ENCODE measurements around the gene KCTD2. TPM values are rescaled to one million over a fixed set of nuclear protein-coding genes. Genes with fewer than 3 reads are reported as not detected.

The KCTD2 gene
- total RNA-seq, 1 donor from 2014 or later = 37.8 TPM

- Mint-ChIP-seq H3K27me3 (ENCODE audit: low read depth) (no peaks in the 10 kb centered on the region), H3K27ac (ENCODE audit: unreplicated experiment) (no peak overlapping the region), H3K4me1 (no peaks in the 10 kb centered on the region), H3K36me3 (ENCODE audit: low read depth) (no peaks in the 10 kb centered on the region), H3K9me3 (no peaks in the 10 kb centered on the region), H3K4me3 (no peak overlapping the region)
- no peak for DNase-seq (ENCODE audit: low read depth, low spot score)
- no peak for TF ChIP-seq CTCF (conservative IDR thresholded peaks at IDR 0.05)
Observed at GRCh38 chr17:75063201-75063600, 16.2 kb downstream of the KCTD2 start.

GRCh38 chr17:75063626-75064025 lies 16.6 kb downstream of the KCTD2 start:
- DNase-seq (ENCODE audit: low read depth, low spot score) = no peak

GRCh38 chr17:75064040-75064439 lies 17.0 kb downstream of the KCTD2 start:
- DNase-seq (ENCODE audit: low read depth, low spot score) = no peak
- no peaks in the 10 kb centered on the region for H3K27me3 Mint-ChIP-seq (ENCODE audit: low read depth)
- TF ChIP-seq CTCF (conservative IDR thresholded peaks at IDR 0.05) = no peak
- H3K27ac Mint-ChIP-seq (ENCODE audit: unreplicated experiment) = no peak overlapping the region
- H3K9me3 Mint-ChIP-seq = no peaks in the 10 kb centered on the region
- H3K4me3 Mint-ChIP-seq = no peak overlapping the region
- H3K4me1 Mint-ChIP-seq = no peaks in the 10 kb centered on the region
- H3K36me3 Mint-ChIP-seq (ENCODE audit: low read depth) = no peaks in the 10 kb centered on the region

More at GRCh38 chr17:75063626-75064025, 16.6 kb downstream of the KCTD2 start:
- Mint-ChIP-seq H3K4me1 (no peaks in the 10 kb centered on the region), H3K27me3 (ENCODE audit: low read depth) (no peaks in the 10 kb centered on the region), H3K36me3 (ENCODE audit: low read depth) (no peaks in the 10 kb centered on the region), H3K4me3 (no peak overlapping the region), H3K27ac (ENCODE audit: unreplicated experiment) (no peak overlapping the region), H3K9me3 (no peaks in the 10 kb centered on the region)
- no peak for TF ChIP-seq CTCF (conservative IDR thresholded peaks at IDR 0.05)

DNA sequence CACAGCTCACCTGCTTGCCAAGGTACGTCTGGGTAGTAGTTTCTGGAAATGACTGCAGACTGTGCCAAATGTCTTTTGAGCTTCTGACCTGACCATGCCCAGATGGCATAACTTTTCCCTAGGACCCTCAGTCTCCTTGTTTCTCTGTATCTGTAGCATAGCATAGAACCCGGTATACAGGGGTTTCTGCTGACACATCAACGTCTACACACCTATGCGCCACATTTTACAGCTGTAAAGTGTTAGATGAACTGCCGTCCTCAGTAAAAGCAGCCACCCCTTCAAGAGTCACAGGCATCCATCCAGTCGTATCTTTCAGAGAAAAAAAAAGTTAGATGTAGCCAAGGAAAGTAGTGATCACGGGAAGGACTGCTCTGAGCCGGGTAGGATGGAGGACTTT lies 17.4 kb downstream of the KCTD2 start:
- no peak for DNase-seq (ENCODE audit: low read depth, low spot score)
- no peaks in the 10 kb centered on the region for H3K27me3 Mint-ChIP-seq (ENCODE audit: low read depth)
- peak overlapping the region; percentile 57 for H3K27ac Mint-ChIP-seq (ENCODE audit: unreplicated experiment)
- no peaks in the 10 kb centered on the region for H3K4me1 Mint-ChIP-seq
- no peaks in the 10 kb centered on the region for H3K9me3 Mint-ChIP-seq
- no peaks in the 10 kb centered on the region for H3K36me3 Mint-ChIP-seq (ENCODE audit: low read depth)
- H3K4me3 Mint-ChIP-seq = no peak overlapping the region
- no peak for TF ChIP-seq CTCF (conservative IDR thresholded peaks at IDR 0.05)

GRCh38 chr17:75064867-75065561 lies 18.0 kb downstream of the KCTD2 start:
- no peak overlapping the region for H3K27ac Mint-ChIP-seq (ENCODE audit: unreplicated experiment)
- no peak for DNase-seq (ENCODE audit: low read depth, low spot score)
- H3K27me3 Mint-ChIP-seq (ENCODE audit: low read depth) = no peaks in the 10 kb centered on the region
- no peak overlapping the region for H3K4me3 Mint-ChIP-seq
- H3K9me3 Mint-ChIP-seq = no peaks in the 10 kb centered on the region
- TF ChIP-seq CTCF (conservative IDR thresholded peaks at IDR 0.05) = no peak
- no peaks in the 10 kb centered on the region for H3K36me3 Mint-ChIP-seq (ENCODE audit: low read depth)
- no peaks in the 10 kb centered on the region for H3K4me1 Mint-ChIP-seq
